Measurements from ENCODE around the gene ALG14. TPM values are rescaled to one million over a fixed set of nuclear protein-coding genes. Genes with fewer than 3 reads are reported as not detected.
"Not testable (repeated sequence)": the region's sequence is repeated elsewhere in the genome, so short reads cannot be mapped to it uniquely, and the experiment has no call there.

Gene ALG14
- total RNA-seq, 6 experiments from 2014 or later, result 8.8 to 14.0 (median 11.9) TPM

DNA sequence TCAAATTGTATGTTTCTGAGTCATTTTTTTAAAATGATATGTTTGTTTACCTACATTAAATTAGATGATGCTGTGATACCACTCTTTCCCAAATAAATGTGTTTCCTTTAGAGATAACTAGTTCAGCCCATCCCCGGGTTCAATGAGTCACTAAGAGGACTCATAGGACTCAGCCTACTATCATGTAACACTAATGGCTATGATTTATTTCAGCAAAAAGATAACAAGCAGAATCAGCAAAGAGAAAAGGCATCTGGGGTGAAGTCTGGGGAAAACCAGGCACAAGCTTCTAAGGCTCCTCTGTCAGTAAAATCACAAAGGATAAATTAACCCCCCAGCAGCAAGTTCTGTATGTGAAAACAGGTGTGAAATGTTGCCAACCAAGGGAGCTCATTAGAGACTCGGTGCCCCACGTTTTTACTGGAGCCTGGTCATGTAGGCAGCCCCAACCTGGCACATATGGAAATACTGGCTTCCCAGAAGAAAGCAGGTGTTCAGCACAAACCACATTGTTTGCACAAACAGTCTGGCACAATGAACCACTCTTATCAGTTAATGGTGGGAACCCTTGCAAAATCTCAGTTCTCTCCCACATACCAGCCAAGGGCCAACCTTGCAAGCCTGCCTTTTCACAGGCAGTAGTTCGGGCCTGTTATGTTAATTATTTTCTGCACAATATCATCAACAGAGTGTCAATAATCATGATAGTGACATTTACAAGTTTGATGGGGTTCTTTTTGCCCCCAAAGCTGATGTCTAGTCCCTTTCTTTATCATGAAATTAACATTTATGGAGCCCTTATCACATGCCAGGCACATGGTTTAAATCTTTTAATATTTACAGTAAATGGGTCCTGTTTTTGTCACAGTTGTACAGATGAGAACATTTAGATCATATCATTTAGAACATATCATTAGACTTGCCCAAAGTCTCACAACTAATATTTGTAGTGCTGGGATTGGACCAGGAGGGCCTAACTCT is 122.8 kb downstream of the ALG14 start:
- peaks cover 2% of the 10 kb centered on the region; the same call in 1 of the 2 replicates for H3K27me3 Mint-ChIP-seq (ENCODE audit: insufficient read depth)
- H3K4me3 Mint-ChIP-seq, result no peak overlapping the region
- H3K4me1 Mint-ChIP-seq (ENCODE audit: low read depth), result peaks cover 50% of the 10 kb centered on the region
- TF ChIP-seq, protein P1, sequence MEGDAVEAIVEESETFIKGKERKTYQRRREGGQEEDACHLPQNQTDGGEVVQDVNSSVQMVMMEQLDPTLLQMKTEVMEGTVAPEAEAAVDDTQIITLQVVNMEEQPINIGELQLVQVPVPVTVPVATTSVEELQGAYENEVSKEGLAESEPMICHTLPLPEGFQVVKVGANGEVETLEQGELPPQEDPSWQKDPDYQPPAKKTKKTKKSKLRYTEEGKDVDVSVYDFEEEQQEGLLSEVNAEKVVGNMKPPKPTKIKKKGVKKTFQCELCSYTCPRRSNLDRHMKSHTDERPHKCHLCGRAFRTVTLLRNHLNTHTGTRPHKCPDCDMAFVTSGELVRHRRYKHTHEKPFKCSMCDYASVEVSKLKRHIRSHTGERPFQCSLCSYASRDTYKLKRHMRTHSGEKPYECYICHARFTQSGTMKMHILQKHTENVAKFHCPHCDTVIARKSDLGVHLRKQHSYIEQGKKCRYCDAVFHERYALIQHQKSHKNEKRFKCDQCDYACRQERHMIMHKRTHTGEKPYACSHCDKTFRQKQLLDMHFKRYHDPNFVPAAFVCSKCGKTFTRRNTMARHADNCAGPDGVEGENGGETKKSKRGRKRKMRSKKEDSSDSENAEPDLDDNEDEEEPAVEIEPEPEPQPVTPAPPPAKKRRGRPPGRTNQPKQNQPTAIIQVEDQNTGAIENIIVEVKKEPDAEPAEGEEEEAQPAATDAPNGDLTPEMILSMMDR (IDR thresholded peaks at IDR 0.05), result no peak
- H3K36me3 Mint-ChIP-seq (ENCODE audit: low read depth), result peaks cover 6% of the 10 kb centered on the region; the same call in 1 of the 2 replicates
- H3K27ac Mint-ChIP-seq, result peak overlapping the region; percentile 24; the same call in 1 of the 2 replicates
- H3K9me3 Mint-ChIP-seq, result peaks cover 4% of the 10 kb centered on the region; the same call in 1 of the 2 replicates
- DNase-seq, result peak; percentile 81

DNA sequence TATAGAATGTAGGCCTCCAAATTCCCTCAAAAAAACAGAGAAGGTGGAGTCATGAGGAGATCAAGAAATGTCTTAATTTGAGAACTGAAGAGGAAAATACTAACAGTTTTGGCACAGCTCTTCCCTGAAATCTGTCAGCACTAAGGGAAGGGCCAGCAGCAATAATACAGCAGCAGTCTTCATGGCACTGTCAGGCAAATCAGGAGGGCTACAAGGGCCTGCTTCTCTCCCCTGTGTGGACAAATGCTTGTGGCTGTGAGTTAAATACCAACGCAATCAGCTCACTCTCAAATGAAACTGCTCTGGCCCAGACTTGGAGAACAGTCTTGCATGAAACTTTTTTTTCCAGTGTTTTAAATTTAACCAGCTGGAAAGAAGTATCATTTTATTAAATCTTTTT is 125.3 kb downstream of the ALG14 start:
- Mint-ChIP-seq H3K4me3 (no peak overlapping the region), H3K9me3 (peaks cover 4% of the 10 kb centered on the region; the same call in 1 of the 2 replicates), H3K36me3 (ENCODE audit: low read depth) (0 out of 2 replicates have a peak, but pooled peaks cover under 1% of the 10 kb centered on the region), H3K27ac (peak overlapping the region; percentile 29), H3K4me1 (ENCODE audit: low read depth) (peaks cover 46% of the 10 kb centered on the region), H3K27me3 (ENCODE audit: insufficient read depth) (peaks cover 2% of the 10 kb centered on the region; the same call in 1 of the 2 replicates)
- DNase-seq, result peak; percentile 81
- TF ChIP-seq, protein P1 (IDR thresholded peaks at IDR 0.05), result no peak

DNA sequence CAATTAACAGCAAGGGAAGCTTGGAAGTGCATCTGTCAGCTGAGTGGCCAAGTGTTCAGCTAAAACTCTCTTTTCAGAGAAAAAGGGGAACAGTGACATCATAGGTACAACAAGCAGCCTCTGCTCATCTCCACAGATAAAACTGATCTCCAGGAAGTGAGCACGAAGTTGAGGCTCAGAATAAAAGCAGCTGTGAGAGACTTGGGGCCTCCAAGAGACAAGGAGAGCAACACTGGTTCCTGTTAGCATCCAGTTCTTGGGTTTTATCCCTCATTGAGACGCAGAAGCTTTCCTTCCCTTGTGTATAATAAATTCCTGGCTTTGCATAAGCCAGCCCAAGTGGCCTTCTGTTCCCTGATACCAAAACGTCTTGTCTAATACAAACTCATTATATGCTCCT is 125.9 kb downstream of the ALG14 start:
- no peak overlapping the region for H3K27ac Mint-ChIP-seq

GRCh38 chr1:94942171-94943128 is 130.3 kb downstream of the ALG14 start:
- Mint-ChIP-seq H3K9me3 (no peaks in the 10 kb centered on the region), H3K36me3 (ENCODE audit: low read depth) (no peaks in the 10 kb centered on the region), H3K4me3 (no peak overlapping the region), H3K27ac (no peak overlapping the region), H3K4me1 (ENCODE audit: low read depth) (peaks cover 23% of the 10 kb centered on the region), H3K27me3 (ENCODE audit: insufficient read depth) (no peaks in the 10 kb centered on the region)
- DNase-seq, result no peak
- TF ChIP-seq, protein P1 (IDR thresholded peaks at IDR 0.05), result no peak

More for the DNA sequence above, 125.9 kb downstream of the ALG14 start:
- H3K4me1 Mint-ChIP-seq (ENCODE audit: low read depth), result peaks cover 46% of the 10 kb centered on the region
- TF ChIP-seq, protein P1 (IDR thresholded peaks at IDR 0.05), result no peak
- no peak for DNase-seq
- H3K27me3 Mint-ChIP-seq (ENCODE audit: insufficient read depth), result peaks cover 2% of the 10 kb centered on the region; the same call in 1 of the 2 replicates
- peaks cover 4% of the 10 kb centered on the region; the same call in 1 of the 2 replicates for H3K9me3 Mint-ChIP-seq
- no peaks in the 10 kb centered on the region for H3K36me3 Mint-ChIP-seq (ENCODE audit: low read depth)
- no peak overlapping the region for H3K4me3 Mint-ChIP-seq

DNA sequence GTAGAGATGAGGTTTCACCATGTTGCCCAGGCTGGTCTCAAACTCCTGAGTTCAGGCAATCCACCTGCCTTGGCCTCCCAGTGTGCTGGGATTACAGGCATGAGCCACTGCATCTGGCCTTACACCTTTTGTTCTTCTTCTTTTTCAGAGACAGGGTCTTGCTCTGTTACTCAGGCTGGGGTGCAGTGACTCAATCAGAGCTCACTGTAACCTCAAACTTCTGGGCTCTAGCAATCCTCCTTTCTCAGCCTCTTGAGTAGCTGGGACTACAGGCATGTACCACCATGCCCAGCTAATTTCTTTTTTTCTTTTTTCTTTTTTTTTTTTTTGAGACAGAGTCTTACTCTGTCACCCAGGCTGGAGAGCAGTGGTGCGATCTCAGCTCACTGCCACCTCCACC is 131.3 kb downstream of the ALG14 start:
- not testable (repeated sequence) for H3K27me3 Mint-ChIP-seq (ENCODE audit: insufficient read depth); H3K36me3 Mint-ChIP-seq (ENCODE audit: low read depth); H3K9me3 Mint-ChIP-seq; DNase-seq; H3K4me3 Mint-ChIP-seq; H3K27ac Mint-ChIP-seq
- peaks cover 23% of the 10 kb centered on the region for H3K4me1 Mint-ChIP-seq (ENCODE audit: low read depth)

Measured in HFFc6 (cell line).